WTC11 (cell line): ENCODE results near the gene TNFRSF6B.

Source experiments
- CBFB ChIP-seq: sonication (generic); formaldehyde crosslinking; IDR thresholded peaks from 2 replicates; pipeline ENCODE4 v1.8.1; 2022; ENCODE audit warnings: mild to moderate bottlenecking, low read depth, missing genetic modification reagents
- ELF4 ChIP-seq: sonication (generic); formaldehyde crosslinking; IDR thresholded peaks from 2 replicates; pipeline ENCODE4 v1.8.1; 2022; ENCODE audit warnings: low read depth, mild to moderate bottlenecking, moderate library complexity, missing genetic modification reagents
- GTF2I ChIP-seq: fragments of 250-450 bp; sonication (Bioruptor Pico); conservative IDR thresholded peaks from 2 replicates; pipeline ENCODE4 v1.4.0; 2021; ENCODE audit warnings: mild to moderate bottlenecking
- IRF1 ChIP-seq: sonication (generic); formaldehyde crosslinking; IDR thresholded peaks from 2 replicates; pipeline ENCODE4 v1.8.0; 2023; ENCODE audit warnings: missing genetic modification reagents
- PRDM15 ChIP-seq: sonication (generic); formaldehyde crosslinking; IDR thresholded peaks from 2 replicates; pipeline ENCODE4 v1.8.0; 2022; ENCODE audit warnings: missing genetic modification reagents
- RELA ChIP-seq: sonication (generic); formaldehyde crosslinking; IDR thresholded peaks from 2 replicates; pipeline ENCODE4 v1.8.1; 2022; ENCODE audit warnings: missing genetic modification reagents, mild to moderate bottlenecking, borderline replicate concordance
- TEAD4 ChIP-seq: sonication (generic); formaldehyde crosslinking; IDR thresholded peaks from 2 replicates; pipeline ENCODE4 v1.8.0; 2022; ENCODE audit warnings: mild to moderate bottlenecking, missing genetic modification reagents
- USF1 ChIP-seq: sonication (generic); formaldehyde crosslinking; IDR thresholded peaks from 2 replicates; pipeline ENCODE4 v1.8.0; 2022; ENCODE audit warnings: mild to moderate bottlenecking, missing genetic modification reagents
- ZNF263 ChIP-seq: sonication (generic); formaldehyde crosslinking; IDR thresholded peaks from 2 replicates; pipeline ENCODE4 v1.8.1; 2022; ENCODE audit warnings: low read depth, mild to moderate bottlenecking, moderate library complexity, missing genetic modification reagents
- ZNF317 ChIP-seq: sonication (generic); formaldehyde crosslinking; IDR thresholded peaks from 2 replicates; pipeline ENCODE4 v1.8.1; 2023; ENCODE audit warnings: low read depth, mild to moderate bottlenecking, moderate library complexity, missing genetic modification reagents, borderline replicate concordance
- TF ChIP-seq, protein P1 (sequence below): fragments of 200-600 bp; IDR thresholded peaks from 2 replicates; pipeline ENCODE4 v1.8.0; 2022; ENCODE audit warnings: antibody characterized with exemption

GRCh38 chr20:63733117-63733516 lies 36.7 kb downstream of the TNFRSF6B start:
- TF ChIP-seq ZNF263 (CRISPR knock-in tag) (no peak), USF1 (CRISPR knock-in tag) (no peak), IRF1 (no peak), PRDM15 (CRISPR knock-in tag) (no peak), TEAD4 (no peak), RELA (CRISPR knock-in tag) (no peak), CBFB (CRISPR knock-in tag) (no peak), ZNF317 (CRISPR knock-in tag) (no peak), GTF2I (CRISPR knock-in tag) (no peak), ELF4 (CRISPR knock-in tag) (no peak)
- TF ChIP-seq, protein P1, sequence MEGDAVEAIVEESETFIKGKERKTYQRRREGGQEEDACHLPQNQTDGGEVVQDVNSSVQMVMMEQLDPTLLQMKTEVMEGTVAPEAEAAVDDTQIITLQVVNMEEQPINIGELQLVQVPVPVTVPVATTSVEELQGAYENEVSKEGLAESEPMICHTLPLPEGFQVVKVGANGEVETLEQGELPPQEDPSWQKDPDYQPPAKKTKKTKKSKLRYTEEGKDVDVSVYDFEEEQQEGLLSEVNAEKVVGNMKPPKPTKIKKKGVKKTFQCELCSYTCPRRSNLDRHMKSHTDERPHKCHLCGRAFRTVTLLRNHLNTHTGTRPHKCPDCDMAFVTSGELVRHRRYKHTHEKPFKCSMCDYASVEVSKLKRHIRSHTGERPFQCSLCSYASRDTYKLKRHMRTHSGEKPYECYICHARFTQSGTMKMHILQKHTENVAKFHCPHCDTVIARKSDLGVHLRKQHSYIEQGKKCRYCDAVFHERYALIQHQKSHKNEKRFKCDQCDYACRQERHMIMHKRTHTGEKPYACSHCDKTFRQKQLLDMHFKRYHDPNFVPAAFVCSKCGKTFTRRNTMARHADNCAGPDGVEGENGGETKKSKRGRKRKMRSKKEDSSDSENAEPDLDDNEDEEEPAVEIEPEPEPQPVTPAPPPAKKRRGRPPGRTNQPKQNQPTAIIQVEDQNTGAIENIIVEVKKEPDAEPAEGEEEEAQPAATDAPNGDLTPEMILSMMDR: no peak
